Adipocyte (in vitro differentiated cells): ENCODE results near the gene PELI3.
"Not testable (repeated sequence)": the region's sequence is repeated elsewhere in the genome, so short reads cannot be mapped to it uniquely, and the experiment has no call there.

Experiments used
- DNase-seq: peaks from one replicate; pipeline ENCODE4 v3.0.0-alpha.2; 2015; ENCODE audit warnings: low read depth
- H3K27me3 ChIP-seq: replicated peaks from 2 replicates; pipeline ENCODE4 v1.7.0; 2013; ENCODE audit warnings: mild to moderate bottlenecking, low read length, moderate library complexity; ENCODE audit not compliant: control insufficient read depth, insufficient read depth
- H3K36me3 ChIP-seq: 2 replicates; pipeline ENCODE4 v1.7.0; 2013; ENCODE audit warnings: low read length, mild to moderate bottlenecking, moderate library complexity; ENCODE audit not compliant: control insufficient read depth, insufficient read depth, severe bottlenecking
- H3K4me1 ChIP-seq: 2 replicates; pipeline ENCODE4 v1.7.0; 2013; ENCODE audit warnings: mild to moderate bottlenecking, low read length, moderate library complexity; ENCODE audit not compliant: control insufficient read depth, insufficient read depth
- H3K4me3 ChIP-seq: 2 replicates; pipeline ENCODE4 v1.7.0; 2013; ENCODE audit warnings: mild to moderate bottlenecking, low read length, moderate library complexity
- H3K9ac ChIP-seq: 2 replicates; pipeline ENCODE4 v1.7.0; 2013; ENCODE audit warnings: mild to moderate bottlenecking, low read length, moderate library complexity
- H3K9me3 ChIP-seq: 2 replicates; pipeline ENCODE4 v1.7.0; 2013; ENCODE audit warnings: mild to moderate bottlenecking, low read length, moderate library complexity; ENCODE audit not compliant: control insufficient read depth

Gene PELI3

DNA sequence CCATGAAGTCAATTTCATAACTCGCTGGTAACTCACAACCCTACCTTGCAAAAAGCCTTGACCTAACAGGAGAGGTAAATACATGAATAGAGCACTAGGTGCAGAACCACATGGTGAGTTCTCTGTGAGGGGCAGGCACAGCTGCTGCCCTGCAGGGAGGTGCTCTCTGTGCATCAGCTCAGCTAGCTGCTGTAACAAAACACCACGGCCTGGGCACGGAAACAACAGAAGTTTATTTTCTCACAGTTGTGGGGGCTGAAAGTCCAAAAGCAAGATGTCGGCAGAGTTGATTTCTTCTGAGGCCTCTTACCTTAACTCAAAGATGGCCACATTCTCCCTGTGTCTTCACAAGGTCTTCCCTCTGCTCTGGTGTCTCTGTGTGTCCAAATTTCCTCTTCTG lies 15.0 kb upstream of the PELI3 start:
- Histone ChIP-seq H3K4me3 (no peak overlapping the region), H3K36me3 (no peaks in the 10 kb centered on the region)
- DNase-seq, result no peak

DNA sequence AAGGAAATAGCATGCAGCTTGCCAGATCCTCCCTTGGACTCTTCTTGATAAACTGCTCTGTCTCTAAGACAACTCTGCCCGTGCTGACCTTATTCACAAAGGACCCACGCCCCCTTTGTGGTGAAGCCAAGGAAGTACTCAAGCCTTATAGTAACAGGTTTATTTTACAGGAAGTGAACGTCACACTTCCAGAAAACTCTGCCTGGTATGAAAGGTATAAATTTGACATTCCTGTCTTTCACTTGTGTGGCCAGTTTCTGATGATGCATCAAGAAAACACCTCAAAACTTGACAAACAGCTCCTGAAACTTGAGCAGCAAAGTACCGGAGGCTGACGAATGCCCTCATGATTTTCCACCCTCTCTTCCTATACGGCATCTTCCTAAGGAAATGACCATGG lies 12.5 kb upstream of the PELI3 start:
- Histone ChIP-seq H3K9ac (no peak overlapping the region), H3K9me3 (no peaks in the 10 kb centered on the region), H3K4me3 (no peak overlapping the region), H3K36me3 (no peaks in the 10 kb centered on the region), H3K27me3 (peaks cover 10% of the 10 kb centered on the region), H3K4me1 (peaks cover 9% of the 10 kb centered on the region)
- DNase-seq, result no peak

More for the DNA sequence above, 15.0 kb upstream of the PELI3 start:
- no peaks in the 10 kb centered on the region for H3K4me1 ChIP-seq
- peaks cover 10% of the 10 kb centered on the region for H3K27me3 ChIP-seq
- no peaks in the 10 kb centered on the region for H3K9me3 ChIP-seq
- H3K9ac ChIP-seq, result no peak overlapping the region

DNA sequence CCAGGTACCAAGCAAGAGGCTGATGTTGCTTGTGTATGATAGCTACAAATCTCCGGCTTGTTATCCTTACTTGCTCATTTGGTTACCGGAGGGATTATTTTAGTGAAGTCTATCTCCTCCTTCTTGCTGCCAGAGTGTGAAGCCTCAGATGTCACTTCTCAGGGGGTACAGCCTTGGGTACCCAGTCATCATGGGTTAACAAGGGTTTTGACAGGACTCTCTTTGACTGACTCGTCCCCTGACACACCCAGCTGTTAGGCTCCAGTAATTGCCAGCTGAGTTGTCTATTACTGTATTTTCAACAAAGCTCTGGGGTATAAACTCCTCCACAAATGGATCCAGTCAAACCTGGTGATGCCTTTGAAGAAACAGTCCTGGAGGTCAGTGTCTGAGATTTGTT lies 11.9 kb upstream of the PELI3 start:
- Histone ChIP-seq H3K4me1 (peaks cover 10% of the 10 kb centered on the region), H3K9me3 (no peaks in the 10 kb centered on the region), H3K36me3 (no peaks in the 10 kb centered on the region), H3K4me3 (no peak overlapping the region), H3K27me3 (peaks cover 7% of the 10 kb centered on the region), H3K9ac (no peak overlapping the region)
- DNase-seq, result no peak

DNA sequence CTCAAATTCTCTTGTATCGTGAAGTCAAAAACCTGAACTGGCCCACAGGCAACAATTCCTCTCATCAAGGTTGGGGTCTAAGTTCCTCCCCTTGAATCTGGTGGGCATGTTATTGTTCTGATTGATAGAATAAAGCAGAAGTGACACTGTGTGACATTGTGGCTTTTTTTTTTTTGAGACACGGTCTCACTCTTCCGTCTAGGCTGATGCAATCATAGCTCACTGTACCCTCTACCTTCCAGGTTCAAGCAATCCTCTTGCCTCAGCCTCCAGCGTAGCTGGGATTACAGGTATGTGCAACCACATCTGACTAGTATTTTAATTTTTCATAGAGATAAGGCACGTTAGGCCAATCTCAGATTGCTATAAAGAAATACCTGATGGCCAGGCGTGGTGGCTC lies 8.9 kb upstream of the PELI3 start:
- Histone ChIP-seq H3K4me1 (peaks cover 10% of the 10 kb centered on the region), H3K4me3 (no peak overlapping the region), H3K9ac (no peak overlapping the region), H3K27me3 (peaks cover 3% of the 10 kb centered on the region), H3K36me3 (no peaks in the 10 kb centered on the region), H3K9me3 (no peaks in the 10 kb centered on the region)
- DNase-seq, result no peak

DNA sequence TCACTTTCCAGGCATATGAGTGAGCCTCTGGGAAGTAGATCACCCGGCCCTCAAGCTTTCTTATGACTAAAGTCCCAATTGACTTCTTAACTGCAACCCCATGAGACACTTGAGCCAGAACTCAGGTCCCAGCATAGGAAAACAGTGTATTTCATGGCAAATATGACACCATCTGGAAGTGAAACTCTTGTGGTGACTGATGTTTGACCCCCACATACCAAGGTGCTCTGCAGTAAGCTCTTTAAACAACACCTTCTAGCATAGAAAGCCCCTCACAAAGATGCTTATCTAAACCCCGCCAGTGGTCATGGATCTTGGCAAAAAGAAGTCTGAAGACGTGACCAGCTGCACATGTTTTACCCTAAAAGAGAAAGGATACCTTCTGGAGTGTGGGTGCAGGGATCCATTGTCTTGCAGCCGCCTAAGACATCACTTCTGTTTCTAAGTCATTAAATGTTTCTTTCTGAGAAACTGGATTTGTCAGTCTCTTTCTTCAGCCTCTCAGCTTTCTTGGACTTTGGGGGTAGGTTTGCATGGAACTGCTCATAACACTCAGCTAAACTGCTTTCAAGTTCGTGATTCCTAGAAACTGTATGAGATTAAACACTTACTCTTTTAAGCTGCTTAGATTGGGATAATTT lies 7.4 kb upstream of the PELI3 start:
- peaks cover 3% of the 10 kb centered on the region for H3K27me3 ChIP-seq

DNA sequence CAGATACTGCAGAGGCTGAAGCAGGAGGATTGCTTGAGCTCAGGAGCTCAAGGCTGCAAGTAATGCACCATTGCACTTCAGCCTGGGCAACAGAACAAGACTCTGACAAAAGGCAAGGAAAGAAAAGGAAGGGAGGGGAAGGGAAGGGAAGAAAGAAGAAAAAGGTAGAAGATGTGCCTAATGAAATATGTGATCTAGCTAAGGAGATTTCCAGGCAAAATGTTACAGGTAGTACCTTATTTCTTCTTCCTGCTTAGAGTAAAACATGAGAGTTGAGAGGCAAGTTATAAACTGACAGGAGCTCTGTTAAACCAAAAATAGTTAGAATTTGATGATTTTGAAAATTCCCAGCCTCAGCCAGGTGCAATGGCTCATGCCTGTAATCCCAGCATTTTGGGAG lies 4.7 kb upstream of the PELI3 start:
- Histone ChIP-seq H3K36me3 (no peaks in the 10 kb centered on the region), H3K9me3 (no peaks in the 10 kb centered on the region), H3K4me3 (no peak overlapping the region), H3K9ac (no peak overlapping the region), H3K27me3 (no peaks in the 10 kb centered on the region), H3K4me1 (peaks cover 10% of the 10 kb centered on the region)
- no peak for DNase-seq

More for the DNA sequence above, 7.4 kb upstream of the PELI3 start:
- peaks cover 10% of the 10 kb centered on the region for H3K4me1 ChIP-seq
- H3K9me3 ChIP-seq, result no peaks in the 10 kb centered on the region
- H3K36me3 ChIP-seq, result no peaks in the 10 kb centered on the region
- no peak overlapping the region for H3K4me3 ChIP-seq
- no peak for DNase-seq
- no peak overlapping the region for H3K9ac ChIP-seq

DNA sequence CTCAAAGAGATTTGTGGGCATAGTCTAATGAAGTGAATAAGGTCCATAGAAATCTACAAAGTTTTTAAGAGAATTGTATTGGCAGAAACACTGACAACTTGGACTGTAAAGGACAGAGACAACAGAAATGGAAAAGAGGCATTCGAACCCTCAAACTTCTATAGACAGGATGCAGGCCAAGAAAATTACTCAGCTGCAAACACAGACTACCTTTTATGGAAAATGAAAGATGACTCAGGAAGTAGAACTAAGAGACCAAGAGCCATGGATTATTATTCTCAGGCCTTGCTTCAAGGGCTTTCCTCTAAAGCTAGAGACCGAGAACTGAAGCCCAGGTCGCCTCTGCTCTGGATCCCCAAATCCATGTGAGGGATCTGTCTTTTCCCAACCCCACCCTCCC lies 3.8 kb upstream of the PELI3 start:
- Histone ChIP-seq H3K27me3 (no peaks in the 10 kb centered on the region), H3K9ac (no peak overlapping the region), H3K4me3 (no peak overlapping the region), H3K9me3 (no peaks in the 10 kb centered on the region), H3K4me1 (peaks cover 16% of the 10 kb centered on the region), H3K36me3 (no peaks in the 10 kb centered on the region)
- no peak for DNase-seq

DNA sequence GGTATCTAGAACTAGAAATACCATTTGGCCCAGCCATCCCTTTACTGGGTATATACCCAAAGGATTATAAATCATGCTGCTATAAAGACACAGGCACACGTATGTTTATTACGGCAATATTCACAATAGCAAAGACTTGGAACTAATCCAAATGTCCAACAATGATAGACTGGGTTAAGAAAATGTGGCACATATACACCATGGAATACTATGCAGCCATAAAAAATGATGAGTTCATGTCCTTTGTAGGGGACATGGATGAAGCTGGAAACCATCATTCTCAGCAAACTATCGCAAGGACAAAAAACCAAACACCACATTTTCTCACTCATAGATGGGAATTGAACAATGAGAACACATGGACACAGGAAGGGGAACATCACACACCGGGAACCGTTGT lies 2.6 kb upstream of the PELI3 start:
- H3K4me3 ChIP-seq, H3K9ac ChIP-seq, H3K36me3 ChIP-seq, DNase-seq, H3K9me3 ChIP-seq, H3K27me3 ChIP-seq: not testable (repeated sequence)
- peaks cover 12% of the 10 kb centered on the region for H3K4me1 ChIP-seq

DNA sequence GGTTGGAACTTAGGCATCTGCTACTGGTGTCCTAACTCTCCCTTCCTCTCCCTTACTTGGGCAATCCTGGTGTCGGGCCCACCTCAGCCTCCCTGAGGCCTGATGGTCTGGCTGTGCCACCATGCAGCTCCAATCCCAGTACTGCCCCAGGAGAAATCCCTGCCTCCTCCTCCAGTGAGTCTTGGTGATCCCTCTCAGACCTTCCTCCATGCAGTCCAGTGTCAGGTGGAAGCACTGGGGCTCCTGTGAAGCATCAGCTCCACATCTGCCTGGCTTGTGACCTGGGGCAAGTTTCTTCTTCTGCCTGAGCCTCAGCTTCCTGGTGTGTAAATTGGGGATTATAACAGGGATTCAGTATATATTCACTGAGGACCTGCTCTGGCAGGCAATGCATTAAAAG lies 1.8 kb upstream of the PELI3 start:
- H3K4me1 ChIP-seq, result peaks cover 9% of the 10 kb centered on the region
- no peak overlapping the region for H3K4me3 ChIP-seq
- no peak overlapping the region for H3K9ac ChIP-seq
- H3K9me3 ChIP-seq, result no peaks in the 10 kb centered on the region
- DNase-seq, result no peak
- no peaks in the 10 kb centered on the region for H3K36me3 ChIP-seq
- no peaks in the 10 kb centered on the region for H3K27me3 ChIP-seq

DNA sequence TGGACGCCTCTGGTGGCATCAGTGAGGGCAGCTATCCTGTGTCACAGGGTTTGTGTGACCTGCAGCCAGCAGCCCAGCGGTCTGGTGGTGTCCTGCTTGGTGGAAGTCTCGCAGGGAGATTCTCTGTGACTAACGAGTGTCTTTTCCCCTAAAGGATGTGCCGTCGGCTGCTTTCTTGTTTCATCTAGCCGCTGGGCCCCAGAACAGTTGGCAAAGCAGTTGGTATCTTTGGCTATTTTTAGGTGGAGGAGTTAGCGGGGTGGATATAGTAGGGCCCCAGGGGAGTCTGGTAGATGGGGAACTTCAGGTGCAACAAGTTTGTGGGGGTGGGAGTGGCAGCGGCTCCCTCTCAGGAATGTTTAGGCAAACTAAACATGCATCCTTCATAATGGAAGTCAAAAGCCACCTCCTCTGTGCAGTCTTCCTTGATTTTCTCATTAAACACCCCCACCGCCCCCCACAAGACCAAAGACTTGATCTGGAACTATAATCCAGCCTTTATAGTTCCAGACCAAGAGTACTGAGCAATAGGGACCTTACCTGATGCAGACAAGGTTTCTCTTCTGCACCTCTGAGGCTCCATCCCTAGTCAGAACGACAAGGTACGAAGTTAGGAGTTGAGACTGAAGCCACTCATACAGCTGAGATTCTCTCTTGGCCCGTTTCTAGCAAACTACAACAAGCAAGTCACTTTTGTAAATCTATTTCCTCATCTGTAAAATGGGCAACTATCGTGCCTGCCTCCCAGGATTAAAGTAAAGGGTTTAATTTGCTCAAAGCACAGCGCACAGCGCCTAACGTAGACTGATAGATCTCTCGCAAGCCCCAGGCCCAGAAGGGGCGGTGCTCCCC lies 1.1 kb upstream of the PELI3 start:
- Histone ChIP-seq H3K27me3 (no peaks in the 10 kb centered on the region), H3K4me3 (peak overlapping the region; percentile 85), H3K9me3 (no peaks in the 10 kb centered on the region), H3K36me3 (no peaks in the 10 kb centered on the region), H3K9ac (peak overlapping the region; percentile 84), H3K4me1 (peaks cover 9% of the 10 kb centered on the region)
- DNase-seq, result no peak

DNA sequence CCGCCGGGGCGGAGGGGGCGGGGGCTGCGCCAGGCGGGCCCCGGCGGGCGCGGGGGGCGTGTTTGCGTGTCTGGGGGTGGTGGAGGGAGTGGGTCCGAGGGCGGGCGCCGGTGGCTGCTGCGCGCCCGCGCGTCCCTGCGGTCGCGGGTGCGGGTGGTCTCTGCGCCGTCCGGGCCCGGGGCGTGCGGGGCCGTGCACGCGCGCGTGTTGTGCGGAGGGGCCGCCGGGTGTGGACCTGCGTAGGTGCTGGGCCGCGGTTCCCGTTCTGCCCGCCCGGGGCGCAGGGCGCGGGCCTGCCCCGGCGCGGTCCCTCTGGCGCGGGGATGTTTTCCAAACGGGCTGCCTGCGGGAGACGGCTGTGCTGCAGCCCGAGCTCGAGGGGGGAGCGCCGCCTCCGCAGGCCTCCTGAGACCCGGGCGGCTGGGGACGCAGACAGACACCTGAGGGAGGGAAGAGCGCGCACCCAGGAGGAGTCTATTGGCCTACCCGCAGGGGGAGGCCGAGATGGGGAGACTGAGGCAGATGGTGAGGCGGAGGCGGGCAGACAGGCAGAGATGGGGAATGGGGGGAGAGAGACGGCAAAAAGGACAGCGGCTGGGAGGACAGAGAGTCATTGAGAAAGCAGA lies 442 bp downstream of the PELI3 start:
- H3K4me3 ChIP-seq, result peak overlapping the region; percentile 85
- peaks cover under 1% of the 10 kb centered on the region for H3K36me3 ChIP-seq
- H3K27me3 ChIP-seq, result no peaks in the 10 kb centered on the region
- peaks cover 9% of the 10 kb centered on the region for H3K4me1 ChIP-seq
- peak overlapping the region; percentile 82 for H3K9ac ChIP-seq
- no peaks in the 10 kb centered on the region for H3K9me3 ChIP-seq
- peak; percentile 71 for DNase-seq
